PC-9 (cell line): ENCODE data around the gene FGF10. TPM values are rescaled to one million over a fixed set of nuclear protein-coding genes. Genes with fewer than 3 reads are reported as not detected.

Experiments used
- BruUV-seq: library from RNA; stranded (reverse); fragments of 400-500 nt; replicated peaks from 2 replicates; lab custom pipeline; 2021; lab: Mats Ljungman, UMichigan
- CTCF ChIA-PET: fragments of 300-600 bp; sonication (Branson Sonifier 250); formaldehyde crosslinking; loops from one replicate; lab custom pipeline; 2022; ENCODE audit warnings: antibody characterized with exemption; lab: Charles Lee
- POLR2A ChIA-PET: fragments of 300-600 bp; sonication (Branson Sonifier 250); formaldehyde crosslinking; loops from one replicate; lab custom pipeline; 2022; ENCODE audit warnings: antibody characterized with exemption; ENCODE audit not compliant: unreplicated experiment; lab: Charles Lee
- DNase-seq, 2 experiments: peaks; one replicate each; pipeline versions ENCODE4 v3.0.0 to v3.0.0-alpha.2; 2015 to 2022; ENCODE audit warnings: mixed read lengths in 1 of 2
- H2AFZ ChIP-seq: fragments of 200-600 bp; sonication (generic); 2 replicates; pipeline ENCODE4 v1.8.1; 2017; ENCODE audit warnings: antibody characterized with exemption
- H3F3A ChIP-seq: fragments of 200-600 bp; sonication (generic); 2 replicates; pipeline ENCODE4 v1.8.1; 2017; ENCODE audit warnings: antibody characterized with exemption, mild to moderate bottlenecking, low read depth; ENCODE audit not compliant: insufficient read depth
- H3K27ac ChIP-seq: fragments of 200-600 bp; sonication (generic); 2 replicates; pipeline ENCODE4 v1.6.1; 2016; ENCODE audit warnings: mixed run types
- H3K27me3 ChIP-seq: fragments of 200-600 bp; sonication (generic); 2 replicates; pipeline ENCODE4 v1.6.1; 2016; ENCODE audit warnings: low read depth, mixed run types; ENCODE audit not compliant: insufficient read depth
- H3K36me3 ChIP-seq: fragments of 200-600 bp; sonication (generic); 2 replicates; pipeline ENCODE4 v1.6.1; 2016; ENCODE audit warnings: low read depth, mixed run types
- H3K4me1 ChIP-seq: fragments of 200-600 bp; sonication (generic); replicated peaks from 2 replicates; pipeline ENCODE4 v1.6.1; 2016; ENCODE audit warnings: mixed run types; ENCODE audit not compliant: insufficient read depth
- H3K4me2 ChIP-seq: fragments of 200-600 bp; sonication (generic); 2 replicates; pipeline ENCODE4 v1.6.1; 2017; ENCODE audit warnings: mixed run types
- H3K4me3 ChIP-seq: fragments of 200-600 bp; sonication (generic); 2 replicates; pipeline ENCODE4 v1.6.1; 2016; ENCODE audit warnings: mixed run types
- H3K79me2 ChIP-seq: fragments of 200-600 bp; sonication (generic); 2 replicates; pipeline ENCODE4 v1.6.1; 2017; ENCODE audit warnings: low read depth, mixed run types
- H3K9me2 ChIP-seq: fragments of 200-600 bp; sonication (generic); 2 replicates; pipeline ENCODE4 v1.8.1; 2017; ENCODE audit warnings: mild to moderate bottlenecking; ENCODE audit not compliant: insufficient read depth
- H3K9me3 ChIP-seq: fragments of 200-600 bp; sonication (generic); 2 replicates; pipeline ENCODE4 v1.8.1; 2016; ENCODE audit warnings: low read depth; ENCODE audit not compliant: insufficient read depth
- H4K20me1 ChIP-seq: fragments of 200-600 bp; sonication (generic); 2 replicates; pipeline ENCODE4 v1.8.1; 2017; ENCODE audit not compliant: insufficient read depth
- EZH2 ChIP-seq: fragments of 200-600 bp; sonication (generic); IDR thresholded peaks from 2 replicates; pipeline ENCODE4 v1.8.0; 2017; ENCODE audit warnings: antibody characterized with exemption, low read depth
- intact Hi-C: fragments of 100-400 bp; cut with micrococcal nuclease; formaldehyde crosslinking; loops from one replicate; pipeline ENCODE4 v1.10.0; 2022; ENCODE audit not compliant: unreplicated experiment
- total RNA-seq: library from RNA; stranded (reverse); gene quantifications from 2 replicates; pipeline ENCODE4 v1.2.3, GENCODE V29; 2021
- TF ChIP-seq, protein P1 (sequence below): fragments of 200-600 bp; sonication (generic); conservative IDR thresholded peaks from 2 replicates; pipeline ENCODE4 v1.6.1; 2017; ENCODE audit warnings: mixed run types, antibody characterized with exemption, mild to moderate bottlenecking, moderate library complexity

FGF10 gene
- total RNA-seq, 1 experiment from 2014 or later: not detected

DNA sequence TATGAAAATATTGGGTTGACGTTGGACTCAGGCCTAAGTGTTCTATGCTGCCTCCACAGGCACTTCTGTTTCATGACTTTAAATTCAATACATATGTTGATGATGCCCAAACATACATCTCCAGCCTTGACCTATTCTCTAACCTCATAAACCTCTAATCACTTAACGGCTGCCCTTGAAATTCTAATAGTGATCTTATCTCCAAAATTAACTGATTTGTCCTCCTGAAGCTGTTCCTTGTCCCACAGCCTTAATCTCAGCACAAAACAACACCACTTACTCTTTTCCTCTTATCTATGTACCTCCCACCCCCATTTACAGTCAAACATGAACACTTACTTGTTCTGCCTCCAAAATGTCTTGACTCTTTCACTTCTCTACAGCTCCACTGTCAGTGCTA is 43.3 kb downstream of the FGF10 start:
- H3K4me2 ChIP-seq: no peak overlapping the region
- no peaks in the 10 kb centered on the region for H3K79me2 ChIP-seq
- H3K4me1 ChIP-seq: no peaks in the 10 kb centered on the region
- H3K27ac ChIP-seq: no peak overlapping the region
- no peak overlapping the region for H2AFZ ChIP-seq
- POLR2A ChIA-PET: interaction anchor here (0.5 kb wide), 1 partner anchor 495 kb away, joined by 4 read pairs; no protein-coding TSS in a partner anchor
- H3F3A ChIP-seq: no peaks in the 10 kb centered on the region
- BruUV-seq: no TSS peak
- no peaks in the 10 kb centered on the region for H3K27me3 ChIP-seq
- no peak overlapping the region for H3K4me3 ChIP-seq
- H4K20me1 ChIP-seq: no peaks in the 10 kb centered on the region
- no peaks in the 10 kb centered on the region for H3K36me3 ChIP-seq
- CTCF ChIA-PET: no interaction called here
- H3K9me3 ChIP-seq: no peaks in the 10 kb centered on the region
- intact Hi-C loops: no loop called here
- no peaks in the 10 kb centered on the region for H3K9me2 ChIP-seq
- no peak for TF ChIP-seq EZH2
- TF ChIP-seq, protein P1, sequence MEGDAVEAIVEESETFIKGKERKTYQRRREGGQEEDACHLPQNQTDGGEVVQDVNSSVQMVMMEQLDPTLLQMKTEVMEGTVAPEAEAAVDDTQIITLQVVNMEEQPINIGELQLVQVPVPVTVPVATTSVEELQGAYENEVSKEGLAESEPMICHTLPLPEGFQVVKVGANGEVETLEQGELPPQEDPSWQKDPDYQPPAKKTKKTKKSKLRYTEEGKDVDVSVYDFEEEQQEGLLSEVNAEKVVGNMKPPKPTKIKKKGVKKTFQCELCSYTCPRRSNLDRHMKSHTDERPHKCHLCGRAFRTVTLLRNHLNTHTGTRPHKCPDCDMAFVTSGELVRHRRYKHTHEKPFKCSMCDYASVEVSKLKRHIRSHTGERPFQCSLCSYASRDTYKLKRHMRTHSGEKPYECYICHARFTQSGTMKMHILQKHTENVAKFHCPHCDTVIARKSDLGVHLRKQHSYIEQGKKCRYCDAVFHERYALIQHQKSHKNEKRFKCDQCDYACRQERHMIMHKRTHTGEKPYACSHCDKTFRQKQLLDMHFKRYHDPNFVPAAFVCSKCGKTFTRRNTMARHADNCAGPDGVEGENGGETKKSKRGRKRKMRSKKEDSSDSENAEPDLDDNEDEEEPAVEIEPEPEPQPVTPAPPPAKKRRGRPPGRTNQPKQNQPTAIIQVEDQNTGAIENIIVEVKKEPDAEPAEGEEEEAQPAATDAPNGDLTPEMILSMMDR: no peak
- DNase-seq: no peak

DNA sequence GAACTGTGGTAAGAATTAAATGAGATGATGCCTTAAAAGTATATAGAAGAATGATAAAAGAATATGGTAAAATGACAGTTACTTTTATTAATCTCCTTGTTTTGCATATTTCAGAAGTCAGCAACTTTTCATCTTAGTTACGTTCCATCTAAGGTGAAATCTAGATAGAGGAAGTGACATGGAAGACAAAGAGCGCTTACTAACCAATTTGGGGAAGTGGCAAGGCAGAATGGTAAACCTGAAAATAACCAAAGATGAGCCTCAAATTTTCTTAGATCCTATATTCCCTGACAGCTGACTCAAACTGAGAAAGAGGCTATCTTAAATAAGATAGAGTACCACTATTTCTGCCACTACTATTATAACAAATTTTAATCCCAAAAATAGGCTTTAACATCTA is 52.5 kb downstream of the FGF10 start:
- Histone ChIP-seq H3K9me2 (no peaks in the 10 kb centered on the region), H3K27me3 (no peaks in the 10 kb centered on the region), H3K4me1 (no peaks in the 10 kb centered on the region), H4K20me1 (no peaks in the 10 kb centered on the region), H3K4me2 (no peak overlapping the region), H3K36me3 (no peaks in the 10 kb centered on the region), H3K9me3 (no peaks in the 10 kb centered on the region), H3F3A (no peaks in the 10 kb centered on the region), H3K27ac (no peak overlapping the region), H2AFZ (no peak overlapping the region), H3K4me3 (no peak overlapping the region), H3K79me2 (no peaks in the 10 kb centered on the region)
- CTCF ChIA-PET: no interaction called here
- POLR2A ChIA-PET: no interaction called here
- no TSS peak for BruUV-seq
- no peak for DNase-seq
- TF ChIP-seq EZH2: no peak
- TF ChIP-seq, protein P1: no peak
- intact Hi-C loops: no loop called here

DNA sequence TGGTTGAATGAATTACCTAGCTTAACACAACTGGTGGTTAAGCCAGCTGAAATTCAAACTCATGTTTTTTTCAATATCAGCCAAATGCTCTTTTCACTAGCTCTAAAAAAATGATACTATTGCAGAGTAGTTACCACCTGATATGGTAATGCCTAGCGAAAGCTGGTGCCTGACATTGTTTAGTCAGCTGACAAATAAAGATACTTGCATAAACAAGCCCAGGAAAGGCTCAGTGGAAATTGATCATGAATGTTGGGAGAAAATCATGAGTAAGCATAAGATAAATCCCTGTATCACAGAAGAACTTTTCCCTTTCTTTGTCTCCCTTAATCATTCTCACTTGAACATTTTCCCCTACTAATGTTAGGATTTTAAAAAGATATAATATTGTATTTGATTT is 54.6 kb downstream of the FGF10 start:
- Histone ChIP-seq H4K20me1 (no peaks in the 10 kb centered on the region), H3K9me2 (no peaks in the 10 kb centered on the region), H3F3A (no peaks in the 10 kb centered on the region), H2AFZ (no peak overlapping the region), H3K79me2 (no peaks in the 10 kb centered on the region), H3K36me3 (no peaks in the 10 kb centered on the region), H3K4me3 (no peak overlapping the region), H3K9me3 (no peaks in the 10 kb centered on the region), H3K4me1 (no peaks in the 10 kb centered on the region), H3K4me2 (no peak overlapping the region), H3K27me3 (no peaks in the 10 kb centered on the region), H3K27ac (no peak overlapping the region)
- no peak for DNase-seq
- intact Hi-C loops: no loop called here
- ChIA-PET CTCF (no interaction called here), POLR2A (no interaction called here)
- TF ChIP-seq EZH2: no peak
- TF ChIP-seq, protein P1: no peak
- BruUV-seq: no TSS peak
